Measurements from ENCODE around the gene WDFY3. TPM values are rescaled to one million over a fixed set of nuclear protein-coding genes. Genes with fewer than 3 reads are reported as not detected.

WDFY3 gene
- total RNA-seq = 74.3 and 84.7 TPM in 2 replicates

GRCh38 chr4:84966382-84967242 lies at the start of gene WDFY3:
Gene WDFY3, minus strand, starts transcription at chr4:84966690. Its CDS starts 106,099 bp downstream, at chr4:84860591.

Measured in dermis lymphatic vessel endothelial cell (primary cell).